HepG2 (cell line): ENCODE data around the gene HLA-G. TPM values are rescaled to one million over a fixed set of nuclear protein-coding genes. Genes with fewer than 3 reads are reported as not detected.
A peak's percentile ranks its signal among the peaks of the same experiment; 100 is the strongest.

Source experiments
- ATF2 ChIP-seq: sonication (generic); formaldehyde crosslinking; IDR thresholded peaks from 2 replicates; pipeline ENCODE4 v1.4.0; 2020; ENCODE audit warnings: missing genetic modification reagents
- DR1 ChIP-seq: sonication (generic); formaldehyde crosslinking; IDR thresholded peaks from 2 replicates; pipeline ENCODE4 v1.8.0; 2021; ENCODE audit warnings: mild to moderate bottlenecking, missing genetic modification reagents, inconsistent platforms
- E2F2 ChIP-seq: sonication (generic); formaldehyde crosslinking; IDR thresholded peaks from 2 replicates; pipeline ENCODE4 v1.4.0; 2020; ENCODE audit warnings: missing genetic modification reagents, borderline replicate concordance
- FLYWCH1 ChIP-seq: sonication (generic); formaldehyde crosslinking; IDR thresholded peaks from 2 replicates; pipeline ENCODE4 v1.8.1; 2023; ENCODE audit warnings: mild to moderate bottlenecking, missing genetic modification reagents
- FOXP1 ChIP-seq, 2 experiments: fragments of 450-650 bp in 1 of 2; IDR thresholded peaks; 2 replicates each; pipeline ENCODE4 v1.6.1; 2017 to 2018; ENCODE audit warnings: antibody characterized with exemption in 1 of 2
- POLR2AphosphoS5 ChIP-seq: IDR thresholded peaks from 2 replicates; pipeline ENCODE4 v1.6.1; 2012; ENCODE audit warnings: low read depth, low read length
- PRDM10 ChIP-seq: sonication (generic); formaldehyde crosslinking; IDR thresholded peaks from 2 replicates; pipeline ENCODE4 v1.4.0; 2020; ENCODE audit warnings: low read depth, missing genetic modification reagents
- REL ChIP-seq: sonication (generic); formaldehyde crosslinking; conservative IDR thresholded peaks from 2 replicates; pipeline ENCODE4 v1.8.0; 2022; ENCODE audit warnings: mild to moderate bottlenecking, missing genetic modification reagents, moderate library complexity
- RNF219 ChIP-seq: sonication (generic); formaldehyde crosslinking; IDR thresholded peaks from 2 replicates; pipeline ENCODE4 v1.5.0; 2020; ENCODE audit warnings: mild to moderate bottlenecking, missing genetic modification reagents
- SNAPC5 ChIP-seq: sonication (generic); formaldehyde crosslinking; IDR thresholded peaks from 2 replicates; pipeline ENCODE4 v1.8.1; 2023; ENCODE audit warnings: mild to moderate bottlenecking, missing genetic modification reagents, borderline replicate concordance
- ZNF503 ChIP-seq: sonication (generic); formaldehyde crosslinking; IDR thresholded peaks from 2 replicates; pipeline ENCODE4 v1.4.0; 2020; ENCODE audit warnings: missing genetic modification reagents
- ZNF513 ChIP-seq: sonication (generic); formaldehyde crosslinking; conservative IDR thresholded peaks from 2 replicates; pipeline ENCODE4 v1.5.0; 2020; ENCODE audit warnings: missing genetic modification reagents
- ZSCAN5A ChIP-seq: sonication (generic); formaldehyde crosslinking; IDR thresholded peaks from 2 replicates; pipeline ENCODE4 v1.8.0; 2022; ENCODE audit warnings: mild to moderate bottlenecking, missing genetic modification reagents, borderline replicate concordance
- polyA plus RNA-seq, 8 experiments: library from polyadenylated mRNA; depleted of rRNA in 3 of 8; stranded (reverse) in 7 of 8; unstranded in 1 of 8; fragments of >200 nt; fragmentation: Illumina TruSeq in 4 of 8; extraction: Trizol in 4 of 8; gene quantifications; 2 replicates each; pipeline versions ENCODE4 v1.2.1 to v1.2.3, GENCODE V29; 2011 to 2016; ENCODE audit warnings: low read depth in 4 of 8, missing spikeins in 1 of 8, mixed read lengths in 1 of 8; ENCODE audit not compliant: insufficient read depth in 1 of 8
- total RNA-seq, 5 experiments: library from RNA; depleted of rRNA; stranded (reverse); fragments of >200 nt; fragmentation: Illumina TruSeq; extraction: Trizol; gene quantifications; 2 replicates each; pipeline ENCODE4 v1.2.3, GENCODE V29; 2016; ENCODE audit warnings: low read depth in 1 of 5

The HLA-G gene
- total and polyA plus RNA-seq, 2 of the 13 experiments (the other 11 are each of a cell fraction or from before 2014, with no cell fraction given) = 0.29 to 0.30 TPM

GRCh38 chr6:29847871-29848630 lies 20.4 kb downstream of the HLA-G start (continued):
- TF ChIP-seq REL (CRISPR knock-in tag) = no peak
- 0 out of 2 replicates have a peak, but pooled peaks have one; percentile 28 for TF ChIP-seq FLYWCH1 (CRISPR knock-in tag)
- TF ChIP-seq ATF2 (CRISPR knock-in tag) = 0 out of 2 replicates have a peak, but pooled peaks have one; percentile 33
- TF ChIP-seq PRDM10 (CRISPR knock-in tag) = no peak
- TF ChIP-seq E2F2 (CRISPR knock-in tag) = no peak
- no peak for TF ChIP-seq RNF219 (CRISPR knock-in tag)
- no peak for TF ChIP-seq POLR2AphosphoS5
- no peak for TF ChIP-seq ZNF503 (CRISPR knock-in tag)
- no peak for TF ChIP-seq SNAPC5 (CRISPR knock-in tag)
- no peak for TF ChIP-seq DR1 (CRISPR knock-in tag)
- no peak for TF ChIP-seq FOXP1 (IDR thresholded peaks at IDR 0.05)
- no peak for TF ChIP-seq FOXP1 (CRISPR knock-in tag; IDR thresholded peaks at IDR 0.05)
- 0 out of 2 replicates have a peak, but pooled peaks have one; percentile 45 for TF ChIP-seq ZNF513 (CRISPR knock-in tag)
- TF ChIP-seq ZSCAN5A = no peak
